ENCODE data around the gene GRIK3.
"Not testable (repeated sequence)": the region's sequence is repeated elsewhere in the genome, so short reads cannot be mapped to it uniquely, and the experiment has no call there.

DNA sequence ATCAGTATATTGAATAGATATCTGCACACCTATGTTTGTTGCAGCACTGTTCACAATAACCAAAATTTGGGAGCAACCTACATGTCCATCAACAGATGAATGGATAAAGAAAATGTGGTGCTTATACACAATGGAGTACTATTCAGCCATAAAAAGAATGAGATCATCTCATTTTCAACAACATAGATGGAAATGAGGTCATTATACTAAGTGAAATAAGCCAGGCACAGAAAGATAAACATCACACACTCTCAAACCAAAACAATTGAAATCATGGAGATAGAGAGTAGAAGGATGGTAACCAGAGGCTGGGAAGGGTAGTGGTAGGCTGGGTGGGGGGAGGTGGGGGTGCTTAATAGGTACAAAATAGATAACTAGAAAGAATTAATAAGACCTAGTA is 136.5 kb downstream of the GRIK3 start:
- not testable (repeated sequence) for TF ChIP-seq POLR2AphosphoS5, POLR2A (IDR thresholded peaks at IDR 0.05)
